Right cardiac atrium (tissue), 5 donors: ENCODE data around the gene PITX3. TPM values are rescaled to one million over a fixed set of nuclear protein-coding genes. Genes with fewer than 3 reads are reported as not detected.

Source experiments
- polyA plus RNA-seq: library from polyadenylated mRNA; stranded (reverse); fragments of 200-250 nt; gene quantifications from one replicate; pipeline ENCODE4 v1.2.3, GENCODE V29; 2013
- total RNA-seq, 4 donors: library from RNA; stranded (reverse); fragmentation: NEBNext Ultra II Directional; extraction: Animal tissue kit (Norgen Biotek cat#: 25700); gene quantifications; one replicate each; pipeline ENCODE4 v1.2.1, GENCODE V29; 2021
- donor health status: healthy with polysubstance abuse.
- donor health status: DM: no; HTN: yes; CAD: no.
- donor health status: DM: no; HTN: no; CAD: no.
- donor health status: DM: no; HTN: yes; CAD: no; lungs with severe emphysema.
- donor health status: DM: yes; HTN: yes; CAD: no.

The PITX3 gene
- total and polyA plus RNA-seq, 5 donors = 0.25 to 0.82 (median 0.32) TPM

Other genes with a start within 250 kb of the PITX3 start
- gene ARMH3, start 185.3 kb downstream of the PITX3 start, total RNA-seq = 10 to 100 TPM; 43.2 to 87.3 (median 53.7) TPM
- gene ARMH3, start 185.3 kb downstream of the PITX3 start, polyA plus RNA-seq = 38.1 TPM
- gene HPS6, start 176.2 kb downstream of the PITX3 start, total RNA-seq = 10 to 100 TPM; 10.5 to 12.0 (median 11.1) TPM
- 8.6 TPM for gene HPS6, start 176.2 kb downstream of the PITX3 start, polyA plus RNA-seq
- gene LDB1, start 121.1 kb downstream of the PITX3 start, total RNA-seq = 10 to 100 TPM; 48.7 to 90.9 (median 70.3) TPM
- gene LDB1, start 121.1 kb downstream of the PITX3 start, polyA plus RNA-seq = 45.5 TPM
- 10 to 100 TPM; 12.7 to 28.3 (median 15.3) TPM for gene PPRC1, start 108.5 kb downstream of the PITX3 start, total RNA-seq
- 11.6 TPM for gene PPRC1, start 108.5 kb downstream of the PITX3 start, polyA plus RNA-seq
- 10 to 100 TPM; 28.8 to 38.0 (median 31.7) TPM for gene NOLC1, start 89.1 kb downstream of the PITX3 start, total RNA-seq
- gene NOLC1, start 89.1 kb downstream of the PITX3 start, polyA plus RNA-seq = 18.4 TPM
- under 1 TPM; 0.17 to 0.56 (median 0.32) TPM for gene ELOVL3, start 15.2 kb downstream of the PITX3 start, total RNA-seq
- 0.18 TPM for gene ELOVL3, start 15.2 kb downstream of the PITX3 start, polyA plus RNA-seq
- 10 to 100 TPM; 34.9 to 43.3 (median 36.9) TPM for gene GBF1, start 4.0 kb upstream of the PITX3 start, total RNA-seq
- 17.2 TPM for gene GBF1, start 4.0 kb upstream of the PITX3 start, polyA plus RNA-seq
- gene NFKB2, start 154.2 kb upstream of the PITX3 start, total RNA-seq = 10 to 100 TPM in 3 of 4 donors, 1 to 10 TPM in 1; 9.3 to 18.2 (median 15.3) TPM
- 9.7 TPM for gene NFKB2, start 154.2 kb upstream of the PITX3 start, polyA plus RNA-seq
- 1 to 10 TPM; 4.6 to 9.4 (median 6.6) TPM for gene PSD, start 177.3 kb upstream of the PITX3 start, total RNA-seq
- gene PSD, start 177.3 kb upstream of the PITX3 start, polyA plus RNA-seq = 5.7 TPM
- gene FBXL15, start 179.3 kb upstream of the PITX3 start, total RNA-seq = 10 to 100 TPM; 14.0 to 15.6 (median 14.4) TPM
- 14.4 TPM for gene FBXL15, start 179.3 kb upstream of the PITX3 start, polyA plus RNA-seq
- gene CUEDC2, start 191.1 kb upstream of the PITX3 start, total RNA-seq = 10 to 100 TPM; 68.7 to 78.6 (median 71.6) TPM
- gene CUEDC2, start 191.1 kb upstream of the PITX3 start, polyA plus RNA-seq = 94.6 TPM
- gene C10orf95, start 210.0 kb upstream of the PITX3 start, total RNA-seq = not detected
- gene C10orf95, start 210.0 kb upstream of the PITX3 start, polyA plus RNA-seq = 0.09 TPM